ENCODE measurements around the gene CAPS. TPM values are rescaled to one million over a fixed set of nuclear protein-coding genes. Genes with fewer than 3 reads are reported as not detected.

Gene CAPS
- total RNA-seq, 2 donors from 2014 or later: 18.7 to 38.6 TPM

- DNase-seq: no peak
- intact Hi-C loops (cut with DNase I): no loop called here
- no peaks in the 10 kb centered on the region for H3K4me1 ChIP-seq
- no peaks in the 10 kb centered on the region for H3K9me3 ChIP-seq
- no peak for TF ChIP-seq POLR2A (IDR thresholded peaks at IDR 0.05)
- TF ChIP-seq CTCF (IDR thresholded peaks at IDR 0.05): no peak
- ATAC-seq: no peak
- no peaks in the 10 kb centered on the region for H3K27me3 ChIP-seq
- peaks cover 13 to 49% of the 10 kb centered on the region in 2 donors for H3K36me3 ChIP-seq (replicated peaks in 1 of 2; ENCODE audit: insufficient read depth in 1 of 2, low read depth in 2 of 2)
- no peak overlapping the region for H3K4me3 ChIP-seq
- no peak overlapping the region for H3K27ac ChIP-seq
- 89 to 94% methylated on average over 12 of the region's 12 CpGs for WGBS, 2 donors
Measured at GRCh38 chr19:5922161-5922545, 8.1 kb downstream of the CAPS start.

GRCh38 chr19:5923356-5923755 is 9.3 kb downstream of the CAPS start:
- Histone ChIP-seq H3K4me3 (no peak overlapping the region), H3K27ac (no peak overlapping the region), H3K4me1 (no peaks in the 10 kb centered on the region), H3K36me3 (replicated peaks in 1 of 2; ENCODE audit: insufficient read depth in 1 of 2, low read depth in 2 of 2) (peaks cover 13 to 49% of the 10 kb centered on the region in 2 donors), H3K27me3 (no peaks in the 10 kb centered on the region), H3K9me3 (no peaks in the 10 kb centered on the region)
- WGBS, 2 donors: 93 to 100% methylated on average over 1 to 16 of the region's 16 CpGs
- TF ChIP-seq POLR2A (IDR thresholded peaks at IDR 0.05) (no peak), CTCF (IDR thresholded peaks at IDR 0.05) (no peak)
- DNase-seq (no peak), ATAC-seq (no peak)
- intact Hi-C loops (cut with DNase I): no loop called here

GRCh38 chr19:5925830-5926427 is 11.9 kb downstream of the CAPS start:
- Histone ChIP-seq H3K36me3 (replicated peaks in 1 of 2; ENCODE audit: insufficient read depth in 1 of 2, low read depth in 2 of 2) (peaks cover 16 to 56% of the 10 kb centered on the region in 2 donors), H3K4me1 (no peaks in the 10 kb centered on the region), H3K9me3 (no peaks in the 10 kb centered on the region), H3K4me3 (no peak overlapping the region), H3K27me3 (no peaks in the 10 kb centered on the region), H3K27ac (no peak overlapping the region)
- TF ChIP-seq POLR2A (IDR thresholded peaks at IDR 0.05) (no peak), CTCF (IDR thresholded peaks at IDR 0.05) (no peak)
- intact Hi-C loops (cut with DNase I): no loop called here
- WGBS, 2 donors: 94 to 98% methylated on average over 18 of the region's 18 CpGs
- DNase-seq (no peak), ATAC-seq (no peak)

- no peak overlapping the region for H3K4me3 ChIP-seq
- WGBS, 2 donors: 84 to 85% methylated on average over 14 of the region's 14 CpGs
- ATAC-seq (peak; percentile 16), DNase-seq (peak in 2 of 4 donors; percentile 25 to 54)
- no peaks in the 10 kb centered on the region for H3K27me3 ChIP-seq
- no peaks in the 10 kb centered on the region for H3K4me1 ChIP-seq
- intact Hi-C loops (cut with DNase I): no loop called here
- H3K27ac ChIP-seq: no peak overlapping the region
- TF ChIP-seq CTCF (IDR thresholded peaks at IDR 0.05) (no peak), POLR2A (IDR thresholded peaks at IDR 0.05) (no peak)
- peaks cover 13 to 54% of the 10 kb centered on the region in 2 donors for H3K36me3 ChIP-seq (replicated peaks in 1 of 2; ENCODE audit: insufficient read depth in 1 of 2, low read depth in 2 of 2)
- no peaks in the 10 kb centered on the region for H3K9me3 ChIP-seq
Measured at GRCh38 chr19:5926641-5927440, 12.8 kb downstream of the CAPS start.

Measured in body of pancreas (tissue), 4 donors.